HCT116 (cell line): ENCODE measurements around the gene ZNF189. TPM values are rescaled to one million over a fixed set of nuclear protein-coding genes. Genes with fewer than 3 reads are reported as not detected.

Source experiments
- ATAC-seq: fragments of 200-7000 bp; cut with Tn5 transposase; 2 replicates; pipeline ENCODE4 v1.9.1; 2020; ENCODE audit warnings: mild to moderate bottlenecking, moderate library complexity
- BruUV-seq: library from RNA; stranded (reverse); fragments of 400-500 nt; replicated peaks from 2 replicates; lab custom pipeline; 2021; lab: Mats Ljungman, UMichigan
- CTCF ChIA-PET: fragments of 300-600 bp; sonication (Branson Sonifier 250); formaldehyde crosslinking; loops from one replicate; lab custom pipeline; 2021; ENCODE audit warnings: antibody characterized with exemption; lab: Charles Lee
- POLR2A ChIA-PET: fragments of 300-600, 350-600 bp; sonication (Branson Sonifier 250); formaldehyde crosslinking; loops from one replicate; lab custom pipeline; 2021; ENCODE audit warnings: antibody characterized with exemption; lab: Charles Lee
- RAD21 ChIA-PET, 2 experiments: fragments of 300-600 bp; sonication (Branson Sonifier 250); formaldehyde crosslinking; loops; one replicate each; lab custom pipeline; 2023; ENCODE audit warnings: low total read pairs in 2 of 2; ENCODE audit not compliant: uncharacterized antibody in 2 of 2, unreplicated experiment in 2 of 2, low non-redundant PET in 1 of 2; lab: Charles Lee
- DNase-seq: peaks from one replicate; pipeline ENCODE4 v3.0.0-alpha.2; 2010; ENCODE audit warnings: low read depth, low spot score
- H2AFZ ChIP-seq: fragments of 200-600 bp; shearing (Covaris generic), sonication (generic); 2 replicates; pipeline ENCODE4 v1.6.1; 2017; ENCODE audit warnings: low read depth, mixed run types, mixed read lengths, antibody characterized with exemption, low read length; ENCODE audit not compliant: poor library complexity, severe bottlenecking
- H3K27ac ChIP-seq: 2 replicates; pipeline ENCODE4 v1.5.1; 2012; ENCODE audit warnings: low read depth, low read length
- H3K27me3 ChIP-seq: fragments of 200-600 bp; sonication (generic); 2 replicates; pipeline ENCODE4 v1.6.1; 2016; ENCODE audit warnings: mixed run types, low read length, mixed read lengths; ENCODE audit not compliant: insufficient read depth
- H3K36me3 ChIP-seq, 2 experiments: fragments of 200-500 bp in 1 of 2; fragments of 200-600 bp in 1 of 2; sonication (Bioruptor generic) in 1 of 2; sonication (generic) in 1 of 2; 2 replicates each; pipeline versions ENCODE4 v1.5.1 to v1.6.1; 2014 to 2016; ENCODE audit warnings: low read length in 2 of 2, inconsistent platforms in 1 of 2, mixed read lengths in 1 of 2, mixed run types in 1 of 2; ENCODE audit not compliant: insufficient read depth in 2 of 2, control insufficient read depth in 1 of 2
- H3K4me1 ChIP-seq, 2 experiments: fragments of 200-600 bp in 1 of 2; sonication (generic) in 1 of 2; 2 replicates each; pipeline versions ENCODE4 v1.5.1 to v1.6.1; 2012 to 2017; ENCODE audit warnings: low read length in 2 of 2, inconsistent platforms in 1 of 2, mild to moderate bottlenecking in 1 of 2, mixed read lengths in 1 of 2, mixed run types in 1 of 2, moderate library complexity in 1 of 2; ENCODE audit not compliant: insufficient read depth in 2 of 2, control insufficient read depth in 1 of 2
- H3K4me2 ChIP-seq: fragments of 200-600 bp; sonication (generic); 2 replicates; pipeline ENCODE4 v1.6.1; 2017; ENCODE audit warnings: mixed run types, low read length, mixed read lengths
- H3K4me3 ChIP-seq, 2 experiments: fragments of 200-600 bp in 1 of 2; sonication (generic) in 1 of 2; replicated peaks in 1 of 2; 2 replicates each; pipeline ENCODE4 v1.5.1; 2011 to 2016; ENCODE audit warnings: low read length in 2 of 2, control low read depth in 1 of 2, low read depth in 1 of 2, mild to moderate bottlenecking in 1 of 2, mixed read lengths in 1 of 2, mixed run types in 1 of 2
- H3K79me2 ChIP-seq: fragments of 200-600 bp; sonication (generic); 2 replicates; pipeline ENCODE4 v1.6.1; 2017; ENCODE audit warnings: mild to moderate bottlenecking, mixed run types, low read length, moderate library complexity, mixed read lengths; ENCODE audit not compliant: insufficient read depth
- H3K9ac ChIP-seq: fragments of 200-600 bp; sonication (generic); 2 replicates; pipeline ENCODE4 v1.6.1; 2016; ENCODE audit warnings: low read length, mixed read lengths
- H3K9me2 ChIP-seq: fragments of 200-600 bp; sonication (generic), shearing (Covaris generic); 2 replicates; pipeline ENCODE4 v1.6.1; 2017; ENCODE audit warnings: mixed run types, mild to moderate bottlenecking, moderate library complexity; ENCODE audit not compliant: insufficient read depth
- H3K9me3 ChIP-seq, 2 experiments: fragments of 200-500 bp in 1 of 2; fragments of 200-600 bp in 1 of 2; sonication (Bioruptor generic) in 1 of 2; sonication (generic) in 1 of 2; 2 replicates each; pipeline ENCODE4 v1.6.1; 2014 to 2017; ENCODE audit warnings: low read length in 2 of 2, mixed read lengths in 2 of 2, inconsistent platforms in 1 of 2, low read depth in 1 of 2, mild to moderate bottlenecking in 1 of 2, mixed run types in 1 of 2, moderate library complexity in 1 of 2; ENCODE audit not compliant: control insufficient read depth in 1 of 2, insufficient read depth in 1 of 2
- H4K20me1 ChIP-seq: fragments of 200-600 bp; sonication (generic), shearing (Covaris generic); 2 replicates; pipeline ENCODE4 v1.6.1; 2017; ENCODE audit warnings: mixed run types, mild to moderate bottlenecking, moderate library complexity; ENCODE audit not compliant: insufficient read depth
- EZH2 ChIP-seq: fragments of 200-600 bp; sonication (generic); IDR thresholded peaks from 2 replicates; pipeline ENCODE4 v1.6.1; 2017; ENCODE audit warnings: antibody characterized with exemption, mixed run types
- FOSL1 ChIP-seq: IDR thresholded peaks from 2 replicates; pipeline ENCODE4 v1.6.1; 2012; ENCODE audit warnings: low read depth
- JUND ChIP-seq: IDR thresholded peaks from 2 replicates; pipeline ENCODE4 v1.6.1; 2012
- MAX ChIP-seq: IDR thresholded peaks from 2 replicates; pipeline ENCODE4 v1.6.1; 2012
- POLR2AphosphoS5 ChIP-seq: IDR thresholded peaks from 2 replicates; pipeline ENCODE4 v1.6.1; 2011; ENCODE audit warnings: mild to moderate bottlenecking, low read depth, low read length, moderate library complexity
- SIN3A ChIP-seq: IDR thresholded peaks from 2 replicates; pipeline ENCODE4 v1.6.1; 2012; ENCODE audit warnings: low read depth
- SP1 ChIP-seq: IDR thresholded peaks from 2 replicates; pipeline ENCODE4 v1.6.1; 2012; ENCODE audit warnings: low read depth
- SRF ChIP-seq: IDR thresholded peaks from 2 replicates; pipeline ENCODE4 v1.6.1; 2012; ENCODE audit warnings: low read depth
- TCF7L2 ChIP-seq: IDR thresholded peaks from 2 replicates; pipeline ENCODE4 v1.7.0; 2011; ENCODE audit warnings: borderline replicate concordance, inconsistent platforms; ENCODE audit not compliant: insufficient read depth, insufficient read length; ENCODE audit errors: extremely low read depth
- YY1 ChIP-seq: IDR thresholded peaks from 2 replicates; pipeline ENCODE4 v1.6.1; 2011; ENCODE audit warnings: low read length, low read depth, moderate library complexity, mild to moderate bottlenecking; ENCODE audit not compliant: insufficient replicate concordance; ENCODE audit errors: extremely low read depth
- ZBTB33 ChIP-seq: IDR thresholded peaks from 2 replicates; pipeline ENCODE4 v1.6.1; 2011; ENCODE audit warnings: mild to moderate bottlenecking, low read length, moderate library complexity; ENCODE audit not compliant: insufficient replicate concordance; ENCODE audit errors: extremely low read depth
- ZFX ChIP-seq: fragments of 450-650 bp; IDR thresholded peaks from 2 replicates; pipeline ENCODE4 v1.6.1; 2017
- intact Hi-C: fragments of 100-400 bp; cut with micrococcal nuclease; formaldehyde crosslinking; loops from 2 replicates; pipeline ENCODE4 v1.10.0; 2022
- total RNA-seq: library from RNA; stranded (reverse); gene quantifications from one replicate; pipeline ENCODE4 v1.2.1, GENCODE V29; 2021; ENCODE audit not compliant: unreplicated experiment

The ZNF189 gene
- total RNA-seq, 1 experiment from 2014 or later: 10.6 TPM

GRCh38 chr9:101418518-101419430, 20.1 kb downstream of the ZNF189 start:
- no peaks in the 10 kb centered on the region for H4K20me1 ChIP-seq
- POLR2A ChIA-PET: interaction anchor here (1.5 kb wide), 1 partner anchor 20 kb away, joined by 3 read pairs; the partner anchor contains the start of genes MRPL50 and ZNF189
- H3K4me1 ChIP-seq: no peaks in the 10 kb centered on the region
- ATAC-seq (no peak), DNase-seq (no peak)
- CTCF ChIA-PET: no interaction called here
- no TSS peak for BruUV-seq
- no peak overlapping the region for H3K27ac ChIP-seq
- H3K36me3 ChIP-seq: no peaks in the 10 kb centered on the region
- H3K9ac ChIP-seq: no peak overlapping the region
- RAD21 ChIA-PET: no interaction called here
- no peaks in the 10 kb centered on the region for H3K9me2 ChIP-seq
- no peaks in the 10 kb centered on the region for H3K9me3 ChIP-seq
- no peak overlapping the region for H3K4me3 ChIP-seq
- H3K4me2 ChIP-seq: no peak overlapping the region
- no peaks in the 10 kb centered on the region for H3K79me2 ChIP-seq
- peaks cover 10% of the 10 kb centered on the region; the same call in 1 of the 2 replicates for H3K27me3 ChIP-seq
- intact Hi-C loops: no loop called here
- no peak for TF ChIP-seq EZH2
- no peak for TF ChIP-seq POLR2AphosphoS5
- no peak overlapping the region for H2AFZ ChIP-seq

GRCh38 chr9:101419863-101420262, 21.2 kb downstream of the ZNF189 start:
- POLR2A ChIA-PET: interaction anchor here (1.5 kb wide), 1 partner anchor 21 kb away, joined by 3 read pairs; the partner anchor contains the start of genes MRPL50 and ZNF189

More at GRCh38 chr9:101419863-101420262, 21.2 kb downstream of the ZNF189 start:
- TF ChIP-seq SP1 (no peak), YY1 (no peak), JUND (no peak), TCF7L2 (no peak), ZBTB33 (no peak), ZFX (no peak), MAX (no peak), FOSL1 (no peak), SIN3A (no peak), SRF (no peak)
- Histone ChIP-seq H3K4me2 (no peak overlapping the region), H3K27ac (no peak overlapping the region), H3K79me2 (no peaks in the 10 kb centered on the region), H3K27me3 (peaks cover 10% of the 10 kb centered on the region; the same call in 1 of the 2 replicates), H4K20me1 (no peaks in the 10 kb centered on the region), H3K4me3 (no peak overlapping the region), H3K9me3 (no peaks in the 10 kb centered on the region), H3K4me1 (no peaks in the 10 kb centered on the region), H2AFZ (no peak overlapping the region), H3K9ac (no peak overlapping the region), H3K9me2 (no peaks in the 10 kb centered on the region), H3K36me3 (no peaks in the 10 kb centered on the region)
- ATAC-seq: no peak
- BruUV-seq: no TSS peak
- no peak for DNase-seq
- RAD21 ChIA-PET: no interaction called here
- CTCF ChIA-PET: no interaction called here
- intact Hi-C loops: no loop called here
